GM12891 (cell line): Measurements from ENCODE around the gene SNCG.

Experiments
- DNase-seq: peaks from one replicate; pipeline ENCODE4 v3.0.0; 2011; ENCODE audit warnings: low spot score; ENCODE audit not compliant: insufficient read length
- FAIRE-seq: peaks from 2 replicates; lab custom pipeline; 2011; peaks lifted over from hg19 to GRCh38; lab: Jason Lieb, UNC
- PAX5 ChIP-seq: IDR thresholded peaks from 2 replicates; pipeline ENCODE4 v1.6.1; 2011; ENCODE audit warnings: low read length, moderate library complexity, mild to moderate bottlenecking; ENCODE audit not compliant: insufficient read depth, severe bottlenecking
- POLR2A ChIP-seq: IDR thresholded peaks from 2 replicates; pipeline ENCODE4 v1.6.1; 2011; ENCODE audit warnings: low read depth, low read length, control low read depth
- POLR2AphosphoS5 ChIP-seq: IDR thresholded peaks from 2 replicates; pipeline ENCODE4 v1.6.1; 2011; ENCODE audit warnings: low read depth, low read length, control low read depth
- POU2F2 ChIP-seq: IDR thresholded peaks from 2 replicates; pipeline ENCODE4 v1.6.1; 2011; ENCODE audit warnings: low read depth, mild to moderate bottlenecking, control low read depth, low read length, moderate library complexity
- SPI1 ChIP-seq: IDR thresholded peaks from 2 replicates; pipeline ENCODE4 v1.6.1; 2011; ENCODE audit warnings: low read depth, low read length, control low read depth
- TAF1 ChIP-seq: IDR thresholded peaks from 2 replicates; pipeline ENCODE4 v1.6.1; 2011; ENCODE audit warnings: low read depth, low read length, control low read depth

Gene SNCG

DNA sequence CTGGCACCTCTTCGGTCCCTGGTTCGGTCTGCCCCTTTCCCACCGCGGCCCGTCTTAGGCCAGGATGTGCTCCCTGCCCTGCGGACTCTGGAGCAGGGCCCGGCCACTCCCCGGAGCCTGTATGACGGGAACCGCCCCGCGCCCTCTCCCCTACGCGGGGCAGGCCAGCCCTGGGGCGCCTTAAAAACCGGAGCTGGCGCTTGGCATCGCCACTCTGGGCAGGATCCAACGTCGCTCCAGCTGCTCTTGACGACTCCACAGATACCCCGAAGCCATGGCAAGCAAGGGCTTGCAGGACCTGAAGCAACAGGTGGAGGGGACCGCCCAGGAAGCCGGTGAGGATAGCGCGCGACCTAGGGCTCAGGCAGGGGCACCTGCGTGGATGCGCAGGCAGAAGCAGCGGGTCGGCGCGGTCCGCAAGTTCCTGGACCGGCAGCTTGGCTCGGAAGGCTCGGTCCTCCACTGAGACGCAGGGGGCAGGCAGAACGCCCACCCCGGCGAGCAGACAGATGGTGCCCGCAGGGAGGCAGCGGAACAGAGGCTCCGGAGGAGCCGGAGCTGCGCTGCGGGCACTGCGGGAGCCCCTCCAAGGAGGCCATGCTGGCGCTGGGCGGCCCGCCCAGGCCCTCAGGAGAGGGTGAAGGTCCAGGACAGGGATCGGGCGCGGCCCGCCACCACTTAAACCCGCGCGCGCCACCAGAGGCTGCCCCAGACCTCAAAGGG is 10.0 kb downstream of the SNCG start, which contains the start of gene ADIRF:
TSS of gene ADIRF (plus strand) at position 212 of the 723 bp plus-strand sequence. CDS start at position 275, 63 bp downstream.
- no peak for DNase-seq
- FAIRE-seq = no peak
- TF ChIP-seq POU2F2 (no peak), PAX5 (no peak), POLR2A (no peak)

DNA sequence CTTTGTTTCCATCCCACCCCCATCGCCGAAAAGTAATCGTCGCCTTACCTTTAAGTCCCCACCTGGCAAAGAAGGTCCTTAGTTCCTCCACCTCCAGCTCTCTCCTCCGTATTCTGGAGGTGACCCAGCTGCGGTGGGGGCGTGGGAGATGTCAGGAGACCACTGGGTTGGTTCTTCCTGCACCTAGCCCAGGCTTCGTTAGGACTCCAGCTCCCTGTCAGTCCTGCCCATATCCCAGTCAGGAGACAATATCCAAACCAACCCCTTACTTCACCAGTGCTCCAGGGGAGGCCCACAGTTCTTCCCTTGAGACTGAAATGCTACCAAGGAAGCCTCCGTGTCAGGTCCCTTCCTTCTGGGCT is 10.6 kb downstream of the SNCG start:
- TF ChIP-seq SPI1 (no peak), POU2F2 (no peak), POLR2AphosphoS5 (no peak), PAX5 (no peak), TAF1 (no peak), POLR2A (no peak)
- DNase-seq = no peak
- no peak for FAIRE-seq

GRCh38 chr10:86969421-86970041 is 11.1 kb downstream of the SNCG start:
- peak; percentile 13 for FAIRE-seq
- DNase-seq = no peak
- TF ChIP-seq TAF1 (no peak), POLR2A (no peak), PAX5 (no peak), POU2F2 (no peak), SPI1 (no peak), POLR2AphosphoS5 (no peak)

DNA sequence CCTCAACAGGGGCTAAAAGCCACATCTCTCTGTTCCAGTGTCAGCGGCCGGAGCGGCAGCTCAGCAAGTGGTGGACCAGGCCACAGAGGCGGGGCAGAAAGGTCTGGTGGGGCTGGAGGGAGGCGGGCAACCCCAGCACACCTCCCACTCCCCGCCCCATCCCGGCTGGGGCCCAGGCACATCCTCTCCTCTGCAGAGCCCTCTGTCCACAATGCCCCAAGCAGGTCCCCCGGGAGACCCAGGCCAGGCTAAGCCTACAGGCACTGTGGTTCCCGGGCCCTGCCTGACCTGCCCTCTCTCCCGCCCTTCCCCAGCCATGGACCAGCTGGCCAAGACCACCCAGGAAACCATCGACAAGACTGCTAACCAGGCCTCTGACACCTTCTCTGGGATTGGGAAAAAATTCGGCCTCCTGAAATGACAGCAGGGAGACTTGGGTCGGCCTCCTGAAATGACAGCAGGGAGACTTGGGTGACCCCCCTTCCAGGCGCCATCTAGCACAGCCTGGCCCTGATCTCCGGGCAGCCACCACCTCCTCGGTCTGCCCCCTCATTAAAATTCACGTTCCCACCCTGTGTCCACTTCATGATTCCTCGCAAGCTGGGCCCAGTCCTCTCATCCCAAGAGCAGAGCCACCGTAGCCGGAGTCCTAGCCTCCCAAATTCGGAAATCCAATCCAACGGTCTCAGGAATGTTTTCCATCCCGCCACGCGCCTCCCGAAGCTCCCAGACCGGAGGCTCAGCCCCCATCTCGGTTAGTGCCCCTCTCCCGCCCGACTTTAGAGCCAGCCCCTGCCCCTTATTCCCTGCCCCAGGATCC is 12.0 kb downstream of the SNCG start:
- TF ChIP-seq SPI1 = no peak
- no peak for TF ChIP-seq POU2F2
- no peak for TF ChIP-seq POLR2AphosphoS5
- TF ChIP-seq PAX5 = no peak
- no peak for TF ChIP-seq POLR2A
- TF ChIP-seq TAF1 = no peak
- DNase-seq (no peak), FAIRE-seq (peak; percentile 13)

DNA sequence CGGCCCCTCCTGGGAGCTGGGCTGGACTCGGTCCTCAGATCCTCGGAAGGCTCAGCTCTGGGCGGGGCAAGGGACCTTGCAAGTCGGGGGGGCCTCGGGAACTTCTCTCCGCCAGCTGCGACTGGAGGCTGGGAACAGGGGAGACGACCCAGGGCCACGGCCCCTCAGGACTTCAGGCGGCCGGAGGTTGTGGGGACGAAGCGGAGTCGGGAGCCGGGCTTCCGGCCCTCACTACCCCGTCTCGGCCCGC is 12.5 kb downstream of the SNCG start:
- no peak for TF ChIP-seq PAX5
- peak; percentile 40; the same call in 1 of the 2 replicates for TF ChIP-seq POLR2AphosphoS5
- TF ChIP-seq POLR2A = peak; percentile 50; the same call in 1 of the 2 replicates
- FAIRE-seq (no peak), DNase-seq (no peak)

DNA sequence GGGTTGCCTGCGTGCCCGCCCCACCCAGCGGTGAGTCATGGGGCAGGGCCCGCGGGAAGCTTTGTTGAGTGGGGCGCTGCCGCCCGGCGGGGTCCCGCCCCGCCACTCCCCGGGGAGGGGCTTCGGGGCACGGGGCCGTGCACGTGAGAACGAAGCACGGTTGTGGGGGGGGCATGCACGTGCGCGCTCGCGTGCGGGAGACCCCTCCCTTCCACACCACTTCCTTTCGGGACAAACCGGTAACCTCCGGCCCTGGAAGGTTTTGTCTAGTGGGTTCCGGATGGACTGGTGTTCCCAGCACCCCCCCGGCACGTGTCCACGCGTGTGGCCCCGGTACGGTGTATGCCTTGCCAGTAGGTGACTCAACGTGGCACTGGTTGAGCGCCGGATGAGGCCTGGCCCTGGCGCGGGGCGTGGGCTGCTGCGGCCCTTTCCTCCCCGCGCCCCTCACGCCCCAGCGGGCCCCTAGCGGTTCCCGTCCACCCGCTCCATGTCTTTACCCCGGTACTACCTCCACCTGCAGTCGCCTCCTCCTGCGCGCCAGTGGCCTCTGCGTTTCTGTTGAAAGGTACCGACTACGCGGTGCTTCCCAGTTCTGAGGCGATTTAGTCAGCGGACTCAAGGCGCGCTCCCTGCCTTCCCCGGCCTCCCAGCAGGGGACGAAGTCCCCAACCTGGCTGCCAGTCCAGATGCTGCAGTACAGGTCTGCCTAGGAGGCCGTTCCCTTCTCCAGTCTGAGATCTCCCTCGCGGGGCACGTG is 13.0 kb downstream of the SNCG start:
- peak; percentile 81 for DNase-seq
- TF ChIP-seq POLR2AphosphoS5 (peak; percentile 45; the same call in 1 of the 2 replicates), PAX5 (no peak)
- peak; percentile 99 for FAIRE-seq

- no peak for TF ChIP-seq PAX5
- TF ChIP-seq POLR2AphosphoS5 = no peak
- no peak for TF ChIP-seq SPI1
- TF ChIP-seq POLR2A = no peak
- TF ChIP-seq POU2F2 = no peak
- no peak for TF ChIP-seq TAF1
- FAIRE-seq = peak; percentile 9
- DNase-seq = no peak
These were observed 14.4 kb downstream of the SNCG start for GRCh38 chr10:86972613-86973380.

- no peak for FAIRE-seq
- TF ChIP-seq POLR2A (no peak), SPI1 (no peak), TAF1 (no peak), POU2F2 (no peak), PAX5 (no peak), POLR2AphosphoS5 (no peak)
These were observed 16.1 kb downstream of the SNCG start for GRCh38 chr10:86974484-86974883.

More at GRCh38 chr10:86974484-86974883, 16.1 kb downstream of the SNCG start:
- DNase-seq = no peak
